ENCODE data around the gene GSG1. TPM values are rescaled to one million over a fixed set of nuclear protein-coding genes. Genes with fewer than 3 reads are reported as not detected.
A peak's percentile ranks its signal among the peaks of the same experiment; 100 is the strongest.
"Not testable (repeated sequence)": the region's sequence is repeated elsewhere in the genome, so short reads cannot be mapped to it uniquely, and the experiment has no call there.

The GSG1 gene
- total and polyA plus RNA-seq, 2 experiments from 2014 or later = 0.86 to 2.0 TPM

- H4K20me1 ChIP-seq (ENCODE audit: insufficient read depth) = no peaks in the 10 kb centered on the region
- no peaks in the 10 kb centered on the region for H3K27me3 ChIP-seq (replicated peaks; ENCODE audit: insufficient read depth)
- H3K4me3 ChIP-seq = no peak overlapping the region
- no peak overlapping the region for H3K27ac ChIP-seq
- H3K9ac ChIP-seq = no peak overlapping the region
- peaks cover 7% of the 10 kb centered on the region for H3F3A ChIP-seq (ENCODE audit: insufficient read depth)
- no peaks in the 10 kb centered on the region for H3K9me3 ChIP-seq (ENCODE audit: low read depth)
- DNase-seq = no peak
- TF ChIP-seq EZH2 (IDR thresholded peaks at IDR 0.05; ENCODE audit: insufficient read depth, poor library complexity, severe bottlenecking) = no peak
- no peak for TF ChIP-seq EZH2phosphoT487 (IDR thresholded peaks at IDR 0.05; ENCODE audit: insufficient read depth, low read depth)
- no peaks in the 10 kb centered on the region for H3K36me3 ChIP-seq (ENCODE audit: low read depth)
- no peaks in the 10 kb centered on the region for H3K9me2 ChIP-seq (ENCODE audit: insufficient read depth)
- H3K4me2 ChIP-seq (ENCODE audit: unreplicated experiment) = no peak overlapping the region
- no peak overlapping the region for H2AFZ ChIP-seq
- peaks cover 13% of the 10 kb centered on the region for H3K4me1 ChIP-seq (ENCODE audit: insufficient read depth)
- H3K79me2 ChIP-seq (ENCODE audit: insufficient read depth) = peaks cover 13% of the 10 kb centered on the region
- 90 to 100% methylated on average over 2 of the region's 2 CpGs for WGBS, 2 experiments (ENCODE audit: low coverage in 1 of 2, low lambda C conversion rate in 2 of 2, missing lambda C conversion rate in 2 of 2)
- in situ Hi-C loops (cut with MboI) = loop anchor here (25.0 kb wide), 1 partner anchor 496 kb away; no protein-coding TSS in a partner anchor
Measured at GRCh38 chr12:13041224-13041623, 62.2 kb downstream of the GSG1 start.

GRCh38 chr12:13039328-13039956 is 64.0 kb downstream of the GSG1 start:
- Histone ChIP-seq H3K27me3 (replicated peaks; ENCODE audit: insufficient read depth) (no peaks in the 10 kb centered on the region), H2AFZ (no peak overlapping the region), H4K20me1 (ENCODE audit: insufficient read depth) (no peaks in the 10 kb centered on the region), H3K79me2 (ENCODE audit: insufficient read depth) (no peaks in the 10 kb centered on the region), H3K4me3 (no peak overlapping the region), H3K9me3 (ENCODE audit: low read depth) (no peaks in the 10 kb centered on the region), H3K36me3 (ENCODE audit: low read depth) (no peaks in the 10 kb centered on the region), H3K4me2 (ENCODE audit: unreplicated experiment) (peak overlapping the region; percentile 56), H3K27ac (no peak overlapping the region), H3F3A (ENCODE audit: insufficient read depth) (peaks cover 7% of the 10 kb centered on the region), H3K9ac (no peak overlapping the region), H3K4me1 (ENCODE audit: insufficient read depth) (peaks cover 11% of the 10 kb centered on the region), H3K9me2 (ENCODE audit: insufficient read depth) (no peaks in the 10 kb centered on the region)
- no peak for DNase-seq
- in situ Hi-C loops (cut with MboI) = loop anchor here (25.0 kb wide), 1 partner anchor 498 kb away; no protein-coding TSS in a partner anchor
- TF ChIP-seq EZH2phosphoT487 (IDR thresholded peaks at IDR 0.05; ENCODE audit: insufficient read depth, low read depth) = no peak
- no peak for TF ChIP-seq EZH2 (IDR thresholded peaks at IDR 0.05; ENCODE audit: insufficient read depth, poor library complexity, severe bottlenecking)
- 56 to 59% methylated on average over 5 of the region's 5 CpGs for WGBS, 2 experiments (ENCODE audit: low coverage in 1 of 2, low lambda C conversion rate in 2 of 2, missing lambda C conversion rate in 2 of 2)

- Histone ChIP-seq H2AFZ (no peak overlapping the region), H3K4me2 (ENCODE audit: unreplicated experiment) (peak overlapping the region; percentile 56), H3K9ac (no peak overlapping the region), H3K9me3 (ENCODE audit: low read depth) (no peaks in the 10 kb centered on the region), H3F3A (ENCODE audit: insufficient read depth) (peaks cover 9% of the 10 kb centered on the region), H3K9me2 (ENCODE audit: insufficient read depth) (no peaks in the 10 kb centered on the region), H3K36me3 (ENCODE audit: low read depth) (no peaks in the 10 kb centered on the region), H3K27ac (peak overlapping the region; percentile 41), H3K4me1 (ENCODE audit: insufficient read depth) (peaks cover 13% of the 10 kb centered on the region), H4K20me1 (ENCODE audit: insufficient read depth) (no peaks in the 10 kb centered on the region), H3K4me3 (no peak overlapping the region), H3K27me3 (replicated peaks; ENCODE audit: insufficient read depth) (no peaks in the 10 kb centered on the region), H3K79me2 (ENCODE audit: insufficient read depth) (no peaks in the 10 kb centered on the region)
- in situ Hi-C loops (cut with MboI) = loop anchor here (25.0 kb wide), 1 partner anchor 499 kb away; no protein-coding TSS in a partner anchor
- peak; percentile 90 for DNase-seq
- 24 to 27% methylated on average over 4 of the region's 4 CpGs for WGBS, 2 experiments (ENCODE audit: low coverage in 1 of 2, low lambda C conversion rate in 2 of 2, missing lambda C conversion rate in 2 of 2)
- TF ChIP-seq EZH2 (IDR thresholded peaks at IDR 0.05; ENCODE audit: insufficient read depth, poor library complexity, severe bottlenecking) = no peak
- no peak for TF ChIP-seq EZH2phosphoT487 (IDR thresholded peaks at IDR 0.05; ENCODE audit: insufficient read depth, low read depth)
Measured at GRCh38 chr12:13038491-13039161, 64.8 kb downstream of the GSG1 start.

GRCh38 chr12:13036881-13037280 is 66.6 kb downstream of the GSG1 start:
- TF ChIP-seq EZH2 (IDR thresholded peaks at IDR 0.05; ENCODE audit: insufficient read depth, poor library complexity, severe bottlenecking) (no peak), EZH2phosphoT487 (IDR thresholded peaks at IDR 0.05; ENCODE audit: insufficient read depth, low read depth) (no peak)
- H3K9me2 ChIP-seq (ENCODE audit: insufficient read depth) = no peaks in the 10 kb centered on the region
- H3K27ac ChIP-seq = no peak overlapping the region
- 93 to 94% methylated on average over 3 of the region's 3 CpGs for WGBS, 2 experiments (ENCODE audit: low coverage in 1 of 2, low lambda C conversion rate in 2 of 2, missing lambda C conversion rate in 2 of 2)
- H3K79me2 ChIP-seq (ENCODE audit: insufficient read depth) = no peaks in the 10 kb centered on the region
- H3K36me3 ChIP-seq (ENCODE audit: low read depth) = no peaks in the 10 kb centered on the region
- no peak overlapping the region for H2AFZ ChIP-seq
- H3K27me3 ChIP-seq (replicated peaks; ENCODE audit: insufficient read depth) = no peaks in the 10 kb centered on the region
- peaks cover 17% of the 10 kb centered on the region for H3K4me1 ChIP-seq (ENCODE audit: insufficient read depth)
- H3K9me3 ChIP-seq (ENCODE audit: low read depth) = no peaks in the 10 kb centered on the region
- H4K20me1 ChIP-seq (ENCODE audit: insufficient read depth) = no peaks in the 10 kb centered on the region
- in situ Hi-C loops (cut with MboI) = loop anchor here (25.0 kb wide), 1 partner anchor 500 kb away; no protein-coding TSS in a partner anchor
- H3K4me3 ChIP-seq = no peak overlapping the region
- no peak for DNase-seq
- H3K4me2 ChIP-seq (ENCODE audit: unreplicated experiment) = no peak overlapping the region
- peaks cover 10% of the 10 kb centered on the region for H3F3A ChIP-seq (ENCODE audit: insufficient read depth)
- H3K9ac ChIP-seq = no peak overlapping the region

GRCh38 chr12:13035335-13035734 is 68.1 kb downstream of the GSG1 start:
- not testable (repeated sequence) for H3K9me2 ChIP-seq (ENCODE audit: insufficient read depth); H3F3A ChIP-seq (ENCODE audit: insufficient read depth); H3K9me3 ChIP-seq (ENCODE audit: low read depth); H3K4me3 ChIP-seq; H3K27me3 ChIP-seq (replicated peaks; ENCODE audit: insufficient read depth); H2AFZ ChIP-seq; DNase-seq; H3K9ac ChIP-seq; H4K20me1 ChIP-seq (ENCODE audit: insufficient read depth); H3K27ac ChIP-seq; H3K79me2 ChIP-seq (ENCODE audit: insufficient read depth); H3K36me3 ChIP-seq (ENCODE audit: low read depth); H3K4me2 ChIP-seq (ENCODE audit: unreplicated experiment)
- in situ Hi-C loops (cut with MboI) = loop anchor here (25.0 kb wide), 1 partner anchor 502 kb away; no protein-coding TSS in a partner anchor
- peaks cover 17% of the 10 kb centered on the region for H3K4me1 ChIP-seq (ENCODE audit: insufficient read depth)
- 83 to 84% methylated on average over 5 of the region's 5 CpGs for WGBS, 2 experiments (ENCODE audit: low coverage in 1 of 2, low lambda C conversion rate in 2 of 2, missing lambda C conversion rate in 2 of 2)

Measured in GM23248 (cell line).